OCI-M1 (cell line): ENCODE results near the gene STAT3.
"Not testable (repeated sequence)": the region's sequence is repeated elsewhere in the genome, so short reads cannot be mapped to it uniquely, and the experiment has no call there.

Experiments
- DNase-seq: peaks from one replicate; lab custom pipeline; 2025; lab: John Stamatoyannopoulos, UW

The STAT3 gene

GRCh38 chr17:42380935-42381334, 7.3 kb downstream of the STAT3 start:
- DNase-seq: no peak

- peak; percentile 71 for DNase-seq
These were observed 9.2 kb downstream of the STAT3 start for GRCh38 chr17:42378959-42379594.

GRCh38 chr17:42378359-42378958, 9.8 kb downstream of the STAT3 start:
- DNase-seq: no peak

- no peak for DNase-seq
These were observed 14.3 kb downstream of the STAT3 start for GRCh38 chr17:42373896-42374295.

- DNase-seq: no peak
These were observed 16.1 kb downstream of the STAT3 start for GRCh38 chr17:42372142-42372541.

GRCh38 chr17:42368797-42369561, 19.3 kb downstream of the STAT3 start:
- not testable (repeated sequence) for DNase-seq

- not testable (repeated sequence) for DNase-seq
These were observed 19.9 kb downstream of the STAT3 start for GRCh38 chr17:42368310-42368709.

- not testable (repeated sequence) for DNase-seq
These were observed 21.8 kb downstream of the STAT3 start for GRCh38 chr17:42366176-42367023.

- DNase-seq: no peak
These were observed 23.1 kb downstream of the STAT3 start for GRCh38 chr17:42365136-42365535.

GRCh38 chr17:42363767-42364585, 24.3 kb downstream of the STAT3 start:
- DNase-seq: peak; percentile 62

GRCh38 chr17:42363231-42363630, 25.0 kb downstream of the STAT3 start:
- no peak for DNase-seq

- DNase-seq: no peak
These were observed 25.8 kb downstream of the STAT3 start for GRCh38 chr17:42362245-42362961.

GRCh38 chr17:42361781-42362186, 26.5 kb downstream of the STAT3 start:
- no peak for DNase-seq

- DNase-seq: not testable (repeated sequence)
These were observed 27.9 kb downstream of the STAT3 start for GRCh38 chr17:42360388-42360787.

GRCh38 chr17:42359133-42359532, 29.1 kb downstream of the STAT3 start:
- DNase-seq: no peak

GRCh38 chr17:42358434-42358833, 29.8 kb downstream of the STAT3 start:
- DNase-seq: no peak

- no peak for DNase-seq
These were observed 33.0 kb downstream of the STAT3 start for GRCh38 chr17:42354956-42355843.

- DNase-seq: no peak
These were observed 40.1 kb downstream of the STAT3 start for GRCh38 chr17:42348104-42348503.

GRCh38 chr17:42347606-42348005, 40.6 kb downstream of the STAT3 start:
- no peak for DNase-seq

- no peak for DNase-seq
These were observed 41.0 kb downstream of the STAT3 start for GRCh38 chr17:42347198-42347597.
